ENCODE measurements around the gene GTF2H2C. TPM values are rescaled to one million over a fixed set of nuclear protein-coding genes. Genes with fewer than 3 reads are reported as not detected.
A peak's percentile ranks its signal among the peaks of the same experiment; 100 is the strongest.
"Not testable (repeated sequence)": the region's sequence is repeated elsewhere in the genome, so short reads cannot be mapped to it uniquely, and the experiment has no call there.

GTF2H2C gene
- 49.2 and 146 TPM in 2 replicates for total RNA-seq (2011; cell fraction: chromatin; rRNA removed; ENCODE audit: low replicate concordance)
- 35.5 and 36.3 TPM in 2 replicates for total RNA-seq (2011; cell fraction: nucleolus; rRNA removed)
- total RNA-seq (2011; cell fraction: nucleoplasm; rRNA removed) = 69.7 and 140 TPM in 2 replicates
- total RNA-seq (2014; rRNA removed) (55.6 and 67.3 TPM in 2 replicates), total RNA-seq (2014; rRNA removed; fragmentation: Illumina TruSeq; extraction: Trizol) (107 and 117 TPM in 2 replicates), total RNA-seq (2015; rRNA removed; fragmentation: Illumina TruSeq; extraction: Trizol) (107 and 108 TPM in 2 replicates), total RNA-seq (2021) (54.9 and 59.6 TPM in 2 replicates), polyA plus RNA-seq (2011; rRNA removed) (56.7 and 81.6 TPM in 2 replicates), polyA plus RNA-seq (2014; fragmentation: Illumina TruSeq; extraction: Trizol) (74.5 and 87.7 TPM in 2 replicates), polyA plus RNA-seq (2014; fragmentation: Nextera tagmentation; extraction: Ambion mirVana) (100 to 1,000 TPM in 1 of 2 experiments, 10 to 100 TPM in 1; 91.7 to 106 TPM), polyA plus RNA-seq (2014; rRNA removed) (65.2 and 71.3 TPM in 2 replicates), polyA minus RNA-seq (2011; rRNA and poly(A)+ RNA removed) (64.3 and 65.9 TPM in 2 replicates), Bru-seq, nascent RNA (percentile 67 among the genes with signal in this experiment), BruChase-seq, experiment 1, labeled RNA remaining after a 2-hour chase (percentile 68 among the genes with signal in this experiment), BruChase-seq, experiment 2, labeled RNA remaining after a 6-hour chase (percentile 71 among the genes with signal in this experiment)
- polyA plus RNA-seq (2011; cell fraction: cytosol; rRNA removed) = 23.3 and 29.0 TPM in 2 replicates
- polyA plus RNA-seq (2011; cell fraction: nucleus; rRNA removed) = 36.3 and 36.8 TPM in 2 replicates
- polyA plus RNA-seq (2012) = 33.6 and 50.9 TPM in 2 replicates
- polyA minus RNA-seq (2011; cell fraction: cytosol; rRNA and poly(A)+ RNA removed) = 14.9 and 23.0 TPM in 2 replicates
- 36.6 and 60.4 TPM in 2 replicates for polyA minus RNA-seq (2011; cell fraction: nucleus; rRNA and poly(A)+ RNA removed)
- long read RNA-seq, experiment 1, transcript GTF2H2C-210 (16 exons, 2,952 nt) = major isoform, 36 of 164 reads
- long read RNA-seq, experiment 1, transcript GTF2H2C-201 (17 exons, 1,803 nt) = minor isoform, 9 of 164 reads
- long read RNA-seq, experiment 1, partial matches to known transcripts = 16 of 164 reads
- long read RNA-seq, experiment 1, other reads (novel, unspliced or antisense) = 100 of 164 reads
- long read RNA-seq, experiment 2, partial matches to known transcripts = 9 of 31 reads
- long read RNA-seq, experiment 2, other reads (novel, unspliced or antisense) = 17 of 31 reads
- long read RNA-seq, experiment 3, transcript GTF2H2C-210 (16 exons, 2,952 nt) = major isoform, 16 of 64 reads
- long read RNA-seq, experiment 3, partial matches to known transcripts = 5 of 64 reads
- long read RNA-seq, experiment 3, other reads (novel, unspliced or antisense) = 39 of 64 reads

DNA sequence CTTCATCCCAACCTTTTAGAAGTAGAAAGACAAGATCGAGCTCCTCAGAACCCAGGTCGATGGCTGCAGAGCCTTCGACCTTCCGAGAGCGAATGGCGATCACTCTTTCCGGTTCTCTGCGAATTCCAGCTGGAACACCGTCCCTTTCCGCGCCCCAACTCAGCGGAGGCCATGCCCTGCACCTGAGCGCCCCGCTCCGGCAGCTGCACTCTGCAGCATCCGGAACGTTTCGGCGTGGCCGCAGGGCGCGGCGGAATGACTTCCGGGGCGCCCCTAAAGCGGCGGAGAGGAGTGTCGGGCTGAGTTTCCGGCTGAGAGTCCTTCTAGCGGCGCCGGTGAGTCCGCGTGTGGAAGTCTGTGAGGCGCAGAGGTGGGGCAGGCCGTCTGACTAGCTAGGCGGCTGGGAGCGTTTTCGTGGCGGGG lies at the start of gene GTF2H2C:
Gene GTF2H2C, plus strand, starts transcription at position 284 of the 423 bp plus-strand sequence. CDS start 4,942 bp downstream, outside the sequence.
- ATAC-seq = peak; percentile 98
- POLR2A ChIA-PET; H3K36me3 ChIP-seq (ENCODE audit: control insufficient read depth, insufficient read depth, low read length); H3K9me3 ChIP-seq (replicated peaks; ENCODE audit: control insufficient read depth, insufficient read depth, low read depth, low read length); BruUV-seq (replicated peaks); H4K20me1 ChIP-seq (replicated peaks; ENCODE audit: control insufficient read depth, insufficient read depth, low read length); in situ Hi-C loops (cut with MboI); H3K9me1 ChIP-seq (ENCODE audit: control insufficient read depth, insufficient read depth, low read length); intact Hi-C loops (cut with micrococcal nuclease); H3K79me2 ChIP-seq (ENCODE audit: control insufficient read depth, insufficient read depth, low read length); H3K27ac ChIP-seq (ENCODE audit: extremely low read depth, low read depth, low read length); H3K4me1 ChIP-seq (replicated peaks in 1 of 2; ENCODE audit: control insufficient read depth in 2 of 2, insufficient read depth in 2 of 2, low read length in 2 of 2); CTCF ChIA-PET (ENCODE audit: low intra/inter-chr PET ratio); FAIRE-seq; H3K27me3 ChIP-seq (ENCODE audit: control insufficient read depth in 2 of 2, insufficient read depth in 2 of 2, low read length in 2 of 2); TF ChIP-seq JUND (tag; IDR thresholded peaks at IDR 0.05; ENCODE audit: borderline replicate concordance, low read depth, low read length): not testable (repeated sequence)
- Histone ChIP-seq H3K4me2 (ENCODE audit: insufficient read depth, low read length) (peak within 1 kb of the TSS; percentile 74), H2AFZ (ENCODE audit: low read depth, low read length) (peak within 1 kb of the TSS; percentile 86), H3K4me3 (peak within 1 kb of the TSS; percentile 40), H3K9ac (ENCODE audit: insufficient read depth in 1 of 2, low read depth in 2 of 2, low read length in 2 of 2) (peak within 1 kb of the TSS; percentile 49 to 79)
- WGBS (ENCODE audit: insufficient coverage, low coverage, missing lambda C conversion rate) = 6% methylated on average over 11 of the region's 40 CpGs
- DNase-seq (ENCODE audit: extremely low read depth in 1 of 4, low spot score in 3 of 4) = peak in 1 of 4 experiments; percentile 80
- TF ChIP-seq FIP1L1 (IDR thresholded peaks at IDR 0.05; ENCODE audit: low read depth, low read length, poor library complexity, severe bottlenecking) (peak; percentile 25), VEZF1 (CRISPR knock-in tag; IDR thresholded peaks at IDR 0.05) (0 out of 2 replicates have a peak, but pooled peaks have one; percentile 25), POLR2A (conservative IDR thresholded peaks at IDR 0.05) (peak; percentile 63; the same call in 1 of the 2 replicates), GABPB1 (CRISPR knock-in tag; IDR thresholded peaks at IDR 0.05) (peak; percentile 79), JUND (IDR thresholded peaks at IDR 0.05; ENCODE audit: borderline replicate concordance, low read depth, low read length) (0 out of 2 replicates have a peak, but pooled peaks have one; percentile 22)
- TF ChIP-seq, protein P1, sequence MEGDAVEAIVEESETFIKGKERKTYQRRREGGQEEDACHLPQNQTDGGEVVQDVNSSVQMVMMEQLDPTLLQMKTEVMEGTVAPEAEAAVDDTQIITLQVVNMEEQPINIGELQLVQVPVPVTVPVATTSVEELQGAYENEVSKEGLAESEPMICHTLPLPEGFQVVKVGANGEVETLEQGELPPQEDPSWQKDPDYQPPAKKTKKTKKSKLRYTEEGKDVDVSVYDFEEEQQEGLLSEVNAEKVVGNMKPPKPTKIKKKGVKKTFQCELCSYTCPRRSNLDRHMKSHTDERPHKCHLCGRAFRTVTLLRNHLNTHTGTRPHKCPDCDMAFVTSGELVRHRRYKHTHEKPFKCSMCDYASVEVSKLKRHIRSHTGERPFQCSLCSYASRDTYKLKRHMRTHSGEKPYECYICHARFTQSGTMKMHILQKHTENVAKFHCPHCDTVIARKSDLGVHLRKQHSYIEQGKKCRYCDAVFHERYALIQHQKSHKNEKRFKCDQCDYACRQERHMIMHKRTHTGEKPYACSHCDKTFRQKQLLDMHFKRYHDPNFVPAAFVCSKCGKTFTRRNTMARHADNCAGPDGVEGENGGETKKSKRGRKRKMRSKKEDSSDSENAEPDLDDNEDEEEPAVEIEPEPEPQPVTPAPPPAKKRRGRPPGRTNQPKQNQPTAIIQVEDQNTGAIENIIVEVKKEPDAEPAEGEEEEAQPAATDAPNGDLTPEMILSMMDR (IDR thresholded peaks at IDR 0.05 in 2 of 3, conservative IDR thresholded peaks at IDR 0.05 in 1 of 3; ENCODE audit: insufficient read depth in 2 of 3, low read depth in 1 of 3, low read length in 3 of 3) = peak; percentile 19 to 38 (median 37); a peak in 2 of 6 replicates
- TF ChIP-seq, protein P2, sequence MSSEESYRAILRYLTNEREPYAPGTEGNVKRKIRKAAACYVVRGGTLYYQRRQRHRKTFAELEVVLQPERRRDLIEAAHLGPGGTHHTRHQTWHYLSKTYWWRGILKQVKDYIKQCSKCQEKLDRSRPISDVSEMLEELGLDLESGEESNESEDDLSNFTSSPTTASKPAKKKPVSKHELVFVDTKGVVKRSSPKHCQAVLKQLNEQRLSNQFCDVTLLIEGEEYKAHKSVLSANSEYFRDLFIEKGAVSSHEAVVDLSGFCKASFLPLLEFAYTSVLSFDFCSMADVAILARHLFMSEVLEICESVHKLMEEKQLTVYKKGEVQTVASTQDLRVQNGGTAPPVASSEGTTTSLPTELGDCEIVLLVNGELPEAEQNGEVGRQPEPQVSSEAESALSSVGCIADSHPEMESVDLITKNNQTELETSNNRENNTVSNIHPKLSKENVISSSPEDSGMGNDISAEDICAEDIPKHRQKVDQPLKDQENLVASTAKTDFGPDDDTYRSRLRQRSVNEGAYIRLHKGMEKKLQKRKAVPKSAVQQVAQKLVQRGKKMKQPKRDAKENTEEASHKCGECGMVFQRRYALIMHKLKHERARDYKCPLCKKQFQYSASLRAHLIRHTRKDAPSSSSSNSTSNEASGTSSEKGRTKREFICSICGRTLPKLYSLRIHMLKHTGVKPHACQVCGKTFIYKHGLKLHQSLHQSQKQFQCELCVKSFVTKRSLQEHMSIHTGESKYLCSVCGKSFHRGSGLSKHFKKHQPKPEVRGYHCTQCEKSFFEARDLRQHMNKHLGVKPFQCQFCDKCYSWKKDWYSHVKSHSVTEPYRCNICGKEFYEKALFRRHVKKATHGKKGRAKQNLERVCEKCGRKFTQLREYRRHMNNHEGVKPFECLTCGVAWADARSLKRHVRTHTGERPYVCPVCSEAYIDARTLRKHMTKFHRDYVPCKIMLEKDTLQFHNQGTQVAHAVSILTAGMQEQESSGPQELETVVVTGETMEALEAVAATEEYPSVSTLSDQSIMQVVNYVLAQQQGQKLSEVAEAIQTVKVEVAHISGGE (CRISPR knock-in tag; IDR thresholded peaks at IDR 0.05) = peak in 2 of 3 experiments; percentile 76 to 96; a peak in 5 of 6 replicates

All from K562 (cell line).